Liver (tissue), 3 donors: ENCODE data around the gene ARL14EP.

Experiments used
- ATF3 ChIP-seq: IDR thresholded peaks from 2 replicates; pipeline ENCODE4 v1.6.1; 2016; ENCODE audit warnings: antibody characterized with exemption
- CTCF ChIP-seq: fragments of 150-350 bp; IDR thresholded peaks from 2 replicates; pipeline ENCODE4 v1.5.1; 2017; ENCODE audit warnings: improper control_type of control experiment, low read depth, low read length; ENCODE audit not compliant: missing input control
- GABPA ChIP-seq, 2 donors: IDR thresholded peaks in 1 of 2; conservative IDR thresholded peaks in 1 of 2; 2 replicates each; pipeline ENCODE4 v1.6.1; 2016; ENCODE audit warnings: antibody characterized with exemption in 2 of 2, mild to moderate bottlenecking in 1 of 2, moderate library complexity in 1 of 2
- JUND ChIP-seq, 2 donors: IDR thresholded peaks; 2 replicates each; pipeline ENCODE4 v1.6.1; 2016; ENCODE audit warnings: antibody characterized with exemption in 2 of 2
- RAD21 ChIP-seq, 2 donors: IDR thresholded peaks; 2 replicates each; pipeline ENCODE4 v1.6.1; 2016; ENCODE audit warnings: antibody characterized with exemption in 2 of 2, mild to moderate bottlenecking in 2 of 2
- RXRA ChIP-seq, 2 donors: IDR thresholded peaks; 2 replicates each; pipeline ENCODE4 v1.6.1; 2017 to 2018; ENCODE audit warnings: antibody characterized with exemption in 2 of 2, mild to moderate bottlenecking in 1 of 2
- SP1 ChIP-seq: IDR thresholded peaks from 2 replicates; pipeline ENCODE4 v1.6.1; 2018; ENCODE audit warnings: antibody characterized with exemption, mild to moderate bottlenecking
- TAF1 ChIP-seq: conservative IDR thresholded peaks from 2 replicates; pipeline ENCODE4 v1.6.1; 2016; ENCODE audit warnings: antibody characterized with exemption, mild to moderate bottlenecking
- YY1 ChIP-seq: IDR thresholded peaks from 2 replicates; pipeline ENCODE4 v1.6.1; 2016; ENCODE audit warnings: antibody characterized with exemption, mild to moderate bottlenecking
- TF ChIP-seq, protein P1 (sequence below): IDR thresholded peaks from 2 replicates; pipeline ENCODE4 v1.6.1; 2016; ENCODE audit warnings: antibody characterized with exemption, mild to moderate bottlenecking
- TF ChIP-seq, protein P2 (sequence below): IDR thresholded peaks from 2 replicates; pipeline ENCODE4 v1.6.1; 2016; ENCODE audit warnings: antibody characterized with exemption
- donor health status: healthy.
- donor health status: healthy.

GRCh38 chr11:30360741-30361140 lies 37.8 kb downstream of the ARL14EP start:
- TF ChIP-seq CTCF (no peak), TAF1 (no peak), ATF3 (no peak), JUND (IDR thresholded peaks at IDR 0.05) (no peak), YY1 (no peak), GABPA (IDR thresholded peaks at IDR 0.05 in 1 of 2, conservative IDR thresholded peaks at IDR 0.05 in 1 of 2) (no peak), RAD21 (IDR thresholded peaks at IDR 0.05) (no peak), RXRA (IDR thresholded peaks at IDR 0.05) (no peak), SP1 (no peak)
- TF ChIP-seq, protein P1, sequence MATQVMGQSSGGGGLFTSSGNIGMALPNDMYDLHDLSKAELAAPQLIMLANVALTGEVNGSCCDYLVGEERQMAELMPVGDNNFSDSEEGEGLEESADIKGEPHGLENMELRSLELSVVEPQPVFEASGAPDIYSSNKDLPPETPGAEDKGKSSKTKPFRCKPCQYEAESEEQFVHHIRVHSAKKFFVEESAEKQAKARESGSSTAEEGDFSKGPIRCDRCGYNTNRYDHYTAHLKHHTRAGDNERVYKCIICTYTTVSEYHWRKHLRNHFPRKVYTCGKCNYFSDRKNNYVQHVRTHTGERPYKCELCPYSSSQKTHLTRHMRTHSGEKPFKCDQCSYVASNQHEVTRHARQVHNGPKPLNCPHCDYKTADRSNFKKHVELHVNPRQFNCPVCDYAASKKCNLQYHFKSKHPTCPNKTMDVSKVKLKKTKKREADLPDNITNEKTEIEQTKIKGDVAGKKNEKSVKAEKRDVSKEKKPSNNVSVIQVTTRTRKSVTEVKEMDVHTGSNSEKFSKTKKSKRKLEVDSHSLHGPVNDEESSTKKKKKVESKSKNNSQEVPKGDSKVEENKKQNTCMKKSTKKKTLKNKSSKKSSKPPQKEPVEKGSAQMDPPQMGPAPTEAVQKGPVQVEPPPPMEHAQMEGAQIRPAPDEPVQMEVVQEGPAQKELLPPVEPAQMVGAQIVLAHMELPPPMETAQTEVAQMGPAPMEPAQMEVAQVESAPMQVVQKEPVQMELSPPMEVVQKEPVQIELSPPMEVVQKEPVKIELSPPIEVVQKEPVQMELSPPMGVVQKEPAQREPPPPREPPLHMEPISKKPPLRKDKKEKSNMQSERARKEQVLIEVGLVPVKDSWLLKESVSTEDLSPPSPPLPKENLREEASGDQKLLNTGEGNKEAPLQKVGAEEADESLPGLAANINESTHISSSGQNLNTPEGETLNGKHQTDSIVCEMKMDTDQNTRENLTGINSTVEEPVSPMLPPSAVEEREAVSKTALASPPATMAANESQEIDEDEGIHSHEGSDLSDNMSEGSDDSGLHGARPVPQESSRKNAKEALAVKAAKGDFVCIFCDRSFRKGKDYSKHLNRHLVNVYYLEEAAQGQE: no peak
- TF ChIP-seq, protein P2, sequence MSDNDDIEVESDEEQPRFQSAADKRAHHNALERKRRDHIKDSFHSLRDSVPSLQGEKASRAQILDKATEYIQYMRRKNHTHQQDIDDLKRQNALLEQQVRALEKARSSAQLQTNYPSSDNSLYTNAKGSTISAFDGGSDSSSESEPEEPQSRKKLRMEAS: no peak
